Effector memory CD4-positive, alpha-beta T cell (primary cell): ENCODE results near the gene ALKBH2.

Source experiments
- DNase-seq, 3 donors: peaks; one replicate each; pipeline ENCODE4 v3.0.0-alpha.2; 2020
- H3K27ac ChIP-seq: 2 replicates; pipeline ENCODE4 v1.7.0; 2013; ENCODE audit warnings: mild to moderate bottlenecking, low read length, moderate library complexity; ENCODE audit not compliant: insufficient read depth, poor library complexity, severe bottlenecking
- H3K27me3 ChIP-seq: replicated peaks from 2 replicates; pipeline ENCODE4 v1.7.0; 2013; ENCODE audit warnings: mild to moderate bottlenecking, low read length; ENCODE audit not compliant: insufficient read depth, control insufficient read depth, poor library complexity, severe bottlenecking
- H3K36me3 ChIP-seq: 2 replicates; pipeline ENCODE4 v1.7.0; 2013; ENCODE audit warnings: mild to moderate bottlenecking, low read length, moderate library complexity; ENCODE audit not compliant: control insufficient read depth, insufficient read depth
- H3K4me1 ChIP-seq: 2 replicates; pipeline ENCODE4 v1.7.0; 2013; ENCODE audit warnings: low read length, mild to moderate bottlenecking; ENCODE audit not compliant: control insufficient read depth, insufficient read depth, poor library complexity, severe bottlenecking
- H3K4me3 ChIP-seq: 2 replicates; pipeline ENCODE4 v1.7.0; 2013; ENCODE audit warnings: low read length, low read depth, mild to moderate bottlenecking; ENCODE audit not compliant: insufficient read depth, poor library complexity, severe bottlenecking
- H3K9me3 ChIP-seq: 2 replicates; pipeline ENCODE4 v1.7.0; 2013; ENCODE audit warnings: mild to moderate bottlenecking, low read length, moderate library complexity; ENCODE audit not compliant: control insufficient read depth

Gene ALKBH2

GRCh38 chr12:109127533-109128242 is 34.4 kb upstream of the ALKBH2 start:
- H3K9me3 ChIP-seq = no peaks in the 10 kb centered on the region
- no peaks in the 10 kb centered on the region for H3K27me3 ChIP-seq
- no peak overlapping the region for H3K4me3 ChIP-seq
- DNase-seq = no peak
- no peaks in the 10 kb centered on the region for H3K4me1 ChIP-seq
- H3K27ac ChIP-seq = no peak overlapping the region
- H3K36me3 ChIP-seq = no peaks in the 10 kb centered on the region

GRCh38 chr12:109126784-109127183 is 33.5 kb upstream of the ALKBH2 start:
- Histone ChIP-seq H3K9me3 (no peaks in the 10 kb centered on the region), H3K27me3 (no peaks in the 10 kb centered on the region), H3K4me3 (no peak overlapping the region), H3K4me1 (no peaks in the 10 kb centered on the region), H3K36me3 (no peaks in the 10 kb centered on the region), H3K27ac (no peak overlapping the region)
- DNase-seq = no peak

GRCh38 chr12:109125791-109126190 is 32.5 kb upstream of the ALKBH2 start:
- Histone ChIP-seq H3K4me1 (no peaks in the 10 kb centered on the region), H3K27ac (no peak overlapping the region), H3K36me3 (no peaks in the 10 kb centered on the region), H3K4me3 (no peak overlapping the region), H3K9me3 (no peaks in the 10 kb centered on the region), H3K27me3 (no peaks in the 10 kb centered on the region)
- DNase-seq = no peak

GRCh38 chr12:109124878-109125648 is 31.8 kb upstream of the ALKBH2 start:
- H3K36me3 ChIP-seq = no peaks in the 10 kb centered on the region

GRCh38 chr12:109121346-109121880 is 28.1 kb upstream of the ALKBH2 start:
- no peaks in the 10 kb centered on the region for H3K27me3 ChIP-seq
- H3K4me3 ChIP-seq = no peak overlapping the region
- no peaks in the 10 kb centered on the region for H3K36me3 ChIP-seq
- H3K27ac ChIP-seq = no peak overlapping the region
- no peaks in the 10 kb centered on the region for H3K9me3 ChIP-seq
- no peak for DNase-seq
- no peaks in the 10 kb centered on the region for H3K4me1 ChIP-seq

More at GRCh38 chr12:109124878-109125648, 31.8 kb upstream of the ALKBH2 start:
- no peak for DNase-seq
- Histone ChIP-seq H3K27ac (no peak overlapping the region), H3K27me3 (no peaks in the 10 kb centered on the region), H3K9me3 (no peaks in the 10 kb centered on the region), H3K4me1 (no peaks in the 10 kb centered on the region), H3K4me3 (no peak overlapping the region)

- no peak for DNase-seq
- H3K4me3 ChIP-seq = no peak overlapping the region
- no peaks in the 10 kb centered on the region for H3K9me3 ChIP-seq
- no peaks in the 10 kb centered on the region for H3K4me1 ChIP-seq
- no peaks in the 10 kb centered on the region for H3K27me3 ChIP-seq
- no peak overlapping the region for H3K27ac ChIP-seq
- no peaks in the 10 kb centered on the region for H3K36me3 ChIP-seq
These were observed 27.3 kb upstream of the ALKBH2 start for GRCh38 chr12:109120557-109120956.

GRCh38 chr12:109120095-109120494 is 26.8 kb upstream of the ALKBH2 start:
- Histone ChIP-seq H3K4me3 (no peak overlapping the region), H3K4me1 (no peaks in the 10 kb centered on the region), H3K9me3 (no peaks in the 10 kb centered on the region), H3K36me3 (no peaks in the 10 kb centered on the region), H3K27me3 (no peaks in the 10 kb centered on the region), H3K27ac (no peak overlapping the region)
- no peak for DNase-seq

- Histone ChIP-seq H3K4me1 (no peaks in the 10 kb centered on the region), H3K9me3 (no peaks in the 10 kb centered on the region), H3K27ac (no peak overlapping the region), H3K27me3 (no peaks in the 10 kb centered on the region), H3K4me3 (no peak overlapping the region), H3K36me3 (no peaks in the 10 kb centered on the region)
- no peak for DNase-seq
These were observed 23.3 kb upstream of the ALKBH2 start for GRCh38 chr12:109116611-109116949.

- H3K4me1 ChIP-seq = no peaks in the 10 kb centered on the region
- DNase-seq = no peak
- H3K4me3 ChIP-seq = no peak within 1 kb of the TSS
These were observed 22.7 kb upstream of the ALKBH2 start, which contains the start of gene ACACB for GRCh38 chr12:109115758-109116610. TSS of gene ACACB (plus strand) at chr12:109116587. CDS start at chr12:109139406, 22,819 bp downstream.

More at GRCh38 chr12:109115758-109116610, 22.7 kb upstream of the ALKBH2 start, which contains the start of gene ACACB:
- H3K27me3 ChIP-seq = no peaks in the 10 kb centered on the region
- H3K9me3 ChIP-seq = no peaks in the 10 kb centered on the region
- H3K36me3 ChIP-seq = no peaks in the 10 kb centered on the region
- no peak within 1 kb of the TSS for H3K27ac ChIP-seq
